Right cardiac atrium (tissue), 5 donors: ENCODE measurements around the gene SIRT7. TPM values are rescaled to one million over a fixed set of nuclear protein-coding genes. Genes with fewer than 3 reads are reported as not detected.

Experiments used
- ATAC-seq, 2 donors: fragments of 200-7000 bp; cut with Tn5 transposase; one replicate each; pipeline versions ENCODE4 v1.8.0 to v1.9.1; 2020; ENCODE audit warnings: moderate library complexity in 2 of 2, mild to moderate bottlenecking in 1 of 2
- DNase-seq, 3 donors: peaks; one replicate each; pipeline ENCODE4 v3.0.0-alpha.2; 2020
- H3K27ac ChIP-seq: one replicate; pipeline ENCODE4 v1.5.1; 2013; ENCODE audit warnings: mild to moderate bottlenecking, low read length, control low read depth, moderate library complexity
- H3K27me3 ChIP-seq: one replicate; pipeline ENCODE4 v1.6.1; 2013; ENCODE audit not compliant: control insufficient read depth, insufficient read depth
- H3K4me1 ChIP-seq: one replicate; pipeline ENCODE4 v1.6.1; 2013; ENCODE audit warnings: low read length; ENCODE audit not compliant: control insufficient read depth, insufficient read depth
- H3K4me3 ChIP-seq: one replicate; pipeline ENCODE4 v1.5.1; 2013; ENCODE audit warnings: low read length, control low read depth
- H3K9me3 ChIP-seq: one replicate; pipeline ENCODE4 v1.6.1; 2013; ENCODE audit warnings: low read length; ENCODE audit not compliant: control insufficient read depth
- WGBS: extraction: QIAGEN DNeasy Blood & Tissue Kit; methylation state at CpG from one replicate; pipeline ENCODE4 v1.1.7; 2013; 5-methylcytosine and 5-hydroxymethylcytosine counted together
- intact Hi-C, 4 donors: fragments of 100-400 bp; cut with DNase I; formaldehyde crosslinking; loops; one replicate each; pipeline versions ENCODE4 v1.11.0 to v1.14.0; 2022 to 2023
- long read RNA-seq, 4 donors: library from polyadenylated mRNA; unstranded; transcript quantifications; one replicate each; pipeline ENCODE4 v2.0.0, GENCODE V29; 2020 to 2021
- polyA plus RNA-seq: library from polyadenylated mRNA; stranded (reverse); fragments of 200-250 nt; gene quantifications from one replicate; pipeline ENCODE4 v1.2.3, GENCODE V29; 2013
- total RNA-seq, 4 donors: library from RNA; stranded (reverse); fragmentation: NEBNext Ultra II Directional; extraction: Animal tissue kit (Norgen Biotek cat#: 25700); gene quantifications; one replicate each; pipeline ENCODE4 v1.2.1, GENCODE V29; 2021
- donor health status: healthy with polysubstance abuse.
- donor health status: DM: no; HTN: yes; CAD: no.
- donor health status: DM: no; HTN: no; CAD: no.
- donor health status: DM: no; HTN: yes; CAD: no; lungs with severe emphysema.
- donor health status: DM: yes; HTN: yes; CAD: no.

The SIRT7 gene
- total RNA-seq (10 to 100 TPM in 1 of 4 donors, 1 to 10 TPM in 3; 7.6 to 10.1 (median 8.9) TPM), polyA plus RNA-seq (7.3 TPM)
- long read RNA-seq, donor 1, transcript SIRT7-201 (10 exons, 1,743 nt): major isoform, 7 of 14 reads
- long read RNA-seq, donor 1, partial matches to known transcripts: 4 of 14 reads
- long read RNA-seq, donor 1, other reads (novel, unspliced or antisense): 1 of 14 reads
- long read RNA-seq, donor 2, partial matches to known transcripts: 2 of 17 reads
- long read RNA-seq, donor 2, other reads (novel, unspliced or antisense): 11 of 17 reads
- long read RNA-seq, donor 3, partial matches to known transcripts: 2 of 6 reads
- long read RNA-seq, donor 3, other reads (novel, unspliced or antisense): 3 of 6 reads
- long read RNA-seq, donor 4, transcript SIRT7-201 (10 exons, 1,743 nt): major isoform, 6 of 12 reads
- long read RNA-seq, donor 4, partial matches to known transcripts: 1 of 12 reads
- long read RNA-seq, donor 4, other reads (novel, unspliced or antisense): 5 of 12 reads

- DNase-seq (peak; percentile 76 to 94 (median 87)), ATAC-seq (peak; percentile 71)
- no peaks in the 10 kb centered on the region for H3K27me3 ChIP-seq
- under 1% methylated on average over 94 of the region's 94 CpGs for WGBS
- H3K27ac ChIP-seq: no peak within 1 kb of the TSS
- peak within 1 kb of the TSS; percentile 75 for H3K4me3 ChIP-seq
- intact Hi-C loops: no loop called here
- no peaks in the 10 kb centered on the region for H3K9me3 ChIP-seq
- H3K4me1 ChIP-seq: peaks cover 6% of the 10 kb centered on the region
Observed at GRCh38 chr17:81917565-81918332, at the start of gene SIRT7. Gene SIRT7 (minus strand): TSS chr17:81918176. CDS start chr17:81918131, 45 bp downstream.

- WGBS: 36% methylated on average over 5 of the region's 5 CpGs
- peak; percentile 13 to 20 for ATAC-seq
- intact Hi-C loops: no loop called here
Observed at GRCh38 chr17:81967244-81967532, 49.2 kb upstream of the SIRT7 start.

GRCh38 chr17:81966343-81967243 lies 48.6 kb upstream of the SIRT7 start:
- H3K4me3 ChIP-seq: no peak overlapping the region
- DNase-seq (peak; percentile 75 to 90 (median 90)), ATAC-seq (peak; percentile 74 to 78)
- H3K9me3 ChIP-seq: no peaks in the 10 kb centered on the region
- H3K27ac ChIP-seq: no peak overlapping the region
- intact Hi-C loops: no loop called here
- 38% methylated on average over 41 of the region's 41 CpGs for WGBS
- H3K27me3 ChIP-seq: no peaks in the 10 kb centered on the region
- H3K4me1 ChIP-seq: no peaks in the 10 kb centered on the region

More at GRCh38 chr17:81967244-81967532, 49.2 kb upstream of the SIRT7 start:
- no peaks in the 10 kb centered on the region for H3K9me3 ChIP-seq
- H3K4me3 ChIP-seq: no peak overlapping the region
- H3K27me3 ChIP-seq: no peaks in the 10 kb centered on the region
- H3K27ac ChIP-seq: no peak overlapping the region
- no peaks in the 10 kb centered on the region for H3K4me1 ChIP-seq
- no peak for DNase-seq

DNA sequence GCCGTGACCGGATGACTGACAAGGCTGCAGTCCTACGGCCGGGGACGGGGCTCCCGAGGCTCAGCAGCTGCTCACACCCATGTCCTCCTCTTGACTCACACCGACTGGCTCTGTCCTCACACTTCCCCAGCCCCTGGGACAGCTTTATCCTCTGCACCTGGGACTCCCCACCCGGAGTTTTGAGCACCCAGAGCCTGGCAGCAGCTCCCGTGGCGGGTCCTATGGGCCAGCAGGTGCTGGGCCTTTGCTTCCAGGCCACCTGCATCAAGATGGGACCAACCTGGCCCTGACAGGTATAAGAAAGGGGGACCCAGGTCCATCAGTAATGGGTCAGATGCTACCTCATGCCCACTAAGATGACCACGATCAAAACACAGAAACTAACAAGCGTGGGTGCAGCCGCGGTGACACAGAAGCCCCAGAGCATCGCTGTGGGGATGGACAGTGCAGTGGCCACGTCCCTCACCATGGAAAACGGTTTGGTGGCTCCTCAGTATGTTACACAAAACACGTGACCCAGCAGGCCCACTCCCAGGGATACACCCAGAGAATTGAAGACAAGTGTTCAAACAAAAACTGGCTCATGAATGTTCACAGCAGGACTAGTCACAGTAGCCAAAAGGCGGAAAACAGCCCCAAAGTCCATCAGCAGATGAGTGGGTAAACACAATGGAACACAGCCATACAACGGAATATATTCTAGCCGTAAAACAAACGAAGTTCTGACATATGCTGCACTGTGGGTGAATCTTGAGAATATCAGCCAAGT lies 46.3 kb upstream of the SIRT7 start:
- Histone ChIP-seq H3K27me3 (no peaks in the 10 kb centered on the region), H3K27ac (no peak overlapping the region), H3K4me1 (no peaks in the 10 kb centered on the region), H3K9me3 (no peaks in the 10 kb centered on the region), H3K4me3 (no peak overlapping the region)
- WGBS: 62% methylated on average over 22 of the region's 22 CpGs
- intact Hi-C loops: loop anchor here in 2 of 4 donors (5.0 kb wide), 2 partner anchors 53 to 58 kb away; partner anchors contain the start of genes CENPX (in 1 of the 2) and LRRC45 (in 1 of the 2)
- ATAC-seq: no peak
- DNase-seq: no peak

GRCh38 chr17:81962499-81963441 lies 44.8 kb upstream of the SIRT7 start:
- DNase-seq: peak in 1 of 3 donors; percentile 41
- no peaks in the 10 kb centered on the region for H3K27me3 ChIP-seq
- intact Hi-C loops: loop anchor here in 2 of 4 donors (5.0 kb wide), 2 partner anchors 55 to 60 kb away; partner anchors contain the start of genes CENPX (in 1 of the 2) and LRRC45 (in 1 of the 2)

DNA sequence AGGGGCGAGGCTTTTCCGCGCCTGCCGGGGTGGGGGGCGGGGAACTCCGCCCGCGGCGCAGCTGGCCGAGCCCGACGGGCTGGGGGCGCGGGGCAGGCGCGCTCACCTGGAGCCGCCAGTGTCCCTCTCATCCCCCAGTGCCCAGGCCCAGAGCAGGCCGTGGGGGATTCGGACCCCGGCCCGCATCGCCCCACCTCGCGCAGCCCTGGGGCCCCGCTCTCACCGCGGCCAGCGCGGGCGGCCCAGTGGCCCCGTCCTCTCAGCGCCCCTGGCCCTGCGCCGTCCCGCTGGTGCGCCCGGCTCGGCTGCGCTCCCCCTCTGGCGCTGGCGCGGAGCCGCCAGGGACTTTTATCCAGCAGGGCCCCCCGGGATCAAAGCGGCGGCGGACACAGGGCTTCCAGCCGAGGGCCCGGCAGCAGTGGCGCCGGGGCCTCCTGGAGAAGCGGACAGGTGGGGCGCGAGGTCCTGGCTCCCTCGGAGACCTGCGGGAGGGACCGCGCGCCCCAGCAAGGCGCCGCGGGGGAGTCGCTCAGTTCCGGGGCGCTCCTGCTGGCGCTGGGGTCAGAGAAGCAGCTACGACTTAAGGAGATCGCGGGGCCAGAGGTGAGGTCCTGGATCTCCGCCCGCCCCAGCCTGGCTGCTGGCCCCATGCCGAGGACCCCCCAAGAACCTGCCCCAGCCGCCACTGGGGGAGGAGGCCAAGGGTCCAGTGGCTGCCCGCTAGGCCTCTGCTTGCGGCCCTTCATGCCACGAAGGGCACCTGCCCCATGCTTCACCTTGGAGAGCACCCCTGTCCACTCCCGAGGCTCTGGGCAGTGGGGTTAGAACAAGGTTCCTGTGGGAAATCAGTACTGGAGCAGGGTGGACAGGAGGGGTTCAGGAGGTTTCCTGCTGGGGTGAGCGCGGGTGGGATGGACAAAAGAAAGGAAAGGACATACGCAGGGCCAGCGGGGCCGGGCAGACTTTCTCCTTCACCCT lies 43.8 kb upstream of the SIRT7 start:
- no peaks in the 10 kb centered on the region for H3K9me3 ChIP-seq
- H3K27ac ChIP-seq: no peak overlapping the region
- H3K4me3 ChIP-seq: peak overlapping the region; percentile 50
- intact Hi-C loops: loop anchor here in 2 of 4 donors (5.0 kb wide), 2 partner anchors 55 to 60 kb away; partner anchors contain the start of genes CENPX (in 1 of the 2) and LRRC45 (in 1 of the 2)
- H3K4me1 ChIP-seq: no peaks in the 10 kb centered on the region
- WGBS: 9% methylated on average over 79 of the region's 82 CpGs
- no peak for ATAC-seq
- peak in 1 of 3 donors; percentile 50 for DNase-seq
- H3K27me3 ChIP-seq: no peaks in the 10 kb centered on the region

More at GRCh38 chr17:81962499-81963441, 44.8 kb upstream of the SIRT7 start:
- Histone ChIP-seq H3K4me1 (no peaks in the 10 kb centered on the region), H3K9me3 (no peaks in the 10 kb centered on the region), H3K27ac (no peak overlapping the region), H3K4me3 (no peak overlapping the region)
- WGBS: 50% methylated on average over 37 of the region's 37 CpGs
- no peak for ATAC-seq

DNA sequence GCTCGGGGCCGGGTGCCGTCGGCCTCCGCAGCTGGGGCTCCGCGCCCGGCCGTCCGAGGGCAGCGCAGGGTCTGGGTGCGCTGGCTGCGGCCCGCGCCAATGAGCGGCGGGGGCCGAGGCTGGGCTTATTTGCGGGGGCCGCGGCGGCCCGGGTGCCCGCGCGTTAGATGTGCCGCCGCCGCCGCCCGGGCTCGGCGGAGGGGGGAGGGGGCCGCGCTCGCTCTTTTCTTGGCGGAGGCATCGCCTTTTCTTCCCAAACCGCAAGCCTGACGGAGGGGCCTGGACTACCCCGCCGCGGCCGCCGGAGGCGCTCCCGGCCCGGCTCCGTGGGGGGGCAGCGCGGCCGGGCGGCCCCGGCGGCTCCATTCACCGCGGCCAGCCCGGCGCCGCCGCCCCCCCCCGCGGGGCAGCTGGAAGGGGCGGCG lies 43.1 kb upstream of the SIRT7 start, which contains the start of gene NOTUM:
Gene NOTUM, minus strand, starts transcription at position 101 of the 425 bp plus-strand sequence. CDS start 278 bp downstream, outside the sequence.
- Histone ChIP-seq H3K9me3 (no peaks in the 10 kb centered on the region), H3K27me3 (no peaks in the 10 kb centered on the region), H3K27ac (no peak within 1 kb of the TSS), H3K4me3 (peak within 1 kb of the TSS; percentile 50), H3K4me1 (no peaks in the 10 kb centered on the region)
- DNase-seq (peak in 1 of 3 donors; percentile 58), ATAC-seq (no peak)
- under 1% methylated on average over 61 of the region's 65 CpGs for WGBS
- intact Hi-C loops: loop anchor here in 2 of 4 donors (5.0 kb wide), 2 partner anchors 56 to 61 kb away; partner anchors contain the start of genes CENPX (in 1 of the 2) and LRRC45 (in 1 of the 2)
